Hepatocyte (in vitro differentiated cells): Measurements from ENCODE around the gene ATXN1.

ENCODE experiments used
- CTCF ChIP-seq: fragments of 200-600 bp; sonication (generic); IDR thresholded peaks from 2 replicates; pipeline ENCODE4 v1.5.1; 2016; ENCODE audit warnings: antibody characterized with exemption, mild to moderate bottlenecking; ENCODE audit not compliant: poor library complexity
- EZH2 ChIP-seq: fragments of 200-600 bp; sonication (generic); IDR thresholded peaks from 2 replicates; pipeline ENCODE4 v1.6.1; 2016; ENCODE audit warnings: antibody characterized with exemption, mild to moderate bottlenecking, borderline replicate concordance
- EZH2phosphoT487 ChIP-seq: fragments of 200-600 bp; sonication (generic); IDR thresholded peaks from one replicate; pipeline ENCODE4 v1.6.1; 2018; ENCODE audit warnings: antibody characterized with exemption, mild to moderate bottlenecking, low read depth, moderate library complexity; ENCODE audit not compliant: unreplicated experiment, severe bottlenecking

DNA sequence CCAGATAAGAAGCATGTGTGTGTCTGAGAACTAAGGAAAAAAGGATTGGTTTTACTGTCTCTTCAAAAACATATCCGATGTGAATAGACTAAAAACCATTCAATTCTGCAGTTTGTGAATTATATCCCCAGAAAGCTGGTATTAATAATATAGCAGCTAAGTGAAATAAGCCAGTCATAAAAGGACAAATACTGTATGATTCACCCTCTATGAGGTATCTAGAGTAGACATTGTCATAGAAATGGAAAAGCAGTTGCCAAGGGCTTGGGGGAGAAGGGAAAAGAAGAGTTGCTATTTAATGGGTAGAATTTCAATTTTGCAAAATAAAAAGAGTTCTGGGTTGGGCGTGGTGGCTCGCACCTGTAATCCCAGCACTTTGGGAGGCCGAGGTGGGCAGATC is 137.5 kb downstream of the ATXN1 start:
- no peak for TF ChIP-seq CTCF
- no peak for TF ChIP-seq EZH2phosphoT487
- TF ChIP-seq EZH2: no peak
